ENCODE measurements around the gene TMEM131L.

The TMEM131L gene

DNA sequence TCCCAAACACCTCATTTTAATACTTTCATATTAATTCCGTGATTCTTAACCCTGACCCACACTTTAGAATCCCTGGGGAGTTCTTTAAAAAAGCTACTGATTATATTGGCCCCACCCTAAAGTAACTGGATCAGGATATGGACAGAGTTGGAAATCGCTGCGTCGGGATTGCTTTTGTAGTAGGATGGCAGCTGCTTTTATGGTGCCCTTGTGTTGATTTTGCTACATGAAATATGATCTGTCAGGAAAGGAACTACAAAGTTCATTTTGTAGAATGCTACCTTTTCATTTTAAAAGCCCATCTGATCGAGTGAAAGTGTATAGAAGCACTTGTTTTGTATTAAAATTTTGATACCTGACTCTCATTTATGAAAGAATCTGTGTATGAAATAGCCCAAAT lies 43.6 kb downstream of the TMEM131L start:
- peak; percentile 16 for DNase-seq

DNA sequence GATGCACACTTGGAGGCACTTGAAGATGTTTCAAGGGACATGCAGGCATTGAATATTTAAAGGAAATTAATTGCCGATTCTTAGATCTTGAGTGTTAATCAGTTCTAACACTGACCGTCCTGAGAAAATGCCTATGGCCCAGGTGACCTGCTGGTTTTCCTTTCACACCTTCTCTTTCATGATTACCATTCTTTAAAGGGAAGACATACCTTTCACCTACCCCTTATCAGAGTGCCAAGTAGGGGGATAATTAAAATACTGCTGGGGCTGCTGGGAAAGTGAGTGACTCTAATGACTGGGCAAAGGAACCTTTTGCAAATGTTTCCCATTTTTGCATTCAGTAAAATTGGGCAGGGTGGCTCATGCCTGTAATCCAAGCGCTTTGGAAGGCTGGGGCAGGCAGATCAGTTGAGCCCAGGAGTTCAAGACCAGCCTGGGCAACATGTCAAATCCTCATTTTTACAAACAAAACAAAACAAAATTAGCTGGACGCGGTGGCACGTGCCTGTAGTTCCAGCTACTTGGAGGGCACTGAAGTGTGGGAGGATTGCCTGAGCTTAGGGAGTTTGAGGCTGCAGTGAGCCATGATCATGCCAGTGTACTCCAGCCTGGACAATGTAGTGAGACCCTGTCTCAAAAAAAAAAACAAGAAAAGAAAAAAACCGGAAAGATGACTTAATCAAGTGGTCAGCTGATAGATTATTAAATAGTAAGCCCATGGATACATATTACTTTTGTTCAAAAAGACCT lies 44.3 kb downstream of the TMEM131L start:
- DNase-seq: no peak

DNA sequence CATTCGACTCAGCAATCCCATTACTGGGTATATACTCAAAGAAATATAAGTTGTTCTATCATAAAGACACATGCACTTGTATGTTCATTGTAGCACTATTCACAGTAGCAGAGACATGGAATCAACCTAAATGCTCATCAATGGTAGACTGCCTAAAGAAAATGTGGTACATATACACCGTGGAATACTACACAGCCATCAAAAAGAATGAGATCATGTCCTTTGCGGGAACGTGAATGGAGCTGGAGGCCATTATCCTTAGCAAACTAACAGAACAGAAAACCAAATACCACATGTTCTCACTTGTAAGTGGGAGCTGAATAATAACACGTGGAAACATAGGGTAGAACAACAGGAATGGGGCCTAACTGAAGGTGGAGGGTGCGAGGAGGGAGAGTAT lies 44.9 kb downstream of the TMEM131L start:
- no peak for DNase-seq

DNA sequence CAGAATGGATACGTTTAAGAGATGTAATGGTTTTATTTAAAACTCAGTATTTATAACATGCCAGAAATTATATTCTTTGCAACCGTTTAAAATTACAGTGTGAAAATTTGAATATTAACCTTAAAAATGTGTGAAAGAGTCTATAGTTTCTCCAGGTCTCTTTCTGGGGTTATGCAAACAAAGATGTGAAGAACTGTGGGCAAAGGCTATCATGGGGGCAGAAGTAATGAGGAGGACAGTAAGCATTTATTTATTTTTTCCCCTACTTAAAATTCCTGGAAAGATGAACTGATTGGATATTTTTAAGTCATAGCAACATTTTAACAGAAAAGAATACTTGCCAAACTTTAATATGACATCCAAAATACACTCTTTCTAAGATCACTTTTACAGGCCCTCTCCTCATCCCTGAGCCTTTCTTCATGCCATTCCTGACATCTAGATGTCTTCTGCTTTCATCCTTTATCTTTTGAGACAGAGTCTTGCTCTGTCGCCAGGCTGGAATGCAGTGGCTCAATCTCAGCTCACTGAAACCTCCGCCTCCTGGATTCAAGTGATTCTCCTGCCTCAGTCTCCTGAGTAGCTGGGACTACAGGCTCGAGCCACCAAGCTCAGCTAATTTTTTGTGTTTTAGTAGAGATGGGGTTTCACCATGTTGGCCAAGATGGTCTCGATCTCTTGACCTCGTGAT lies 46.1 kb downstream of the TMEM131L start:
- DNase-seq: no peak

DNA sequence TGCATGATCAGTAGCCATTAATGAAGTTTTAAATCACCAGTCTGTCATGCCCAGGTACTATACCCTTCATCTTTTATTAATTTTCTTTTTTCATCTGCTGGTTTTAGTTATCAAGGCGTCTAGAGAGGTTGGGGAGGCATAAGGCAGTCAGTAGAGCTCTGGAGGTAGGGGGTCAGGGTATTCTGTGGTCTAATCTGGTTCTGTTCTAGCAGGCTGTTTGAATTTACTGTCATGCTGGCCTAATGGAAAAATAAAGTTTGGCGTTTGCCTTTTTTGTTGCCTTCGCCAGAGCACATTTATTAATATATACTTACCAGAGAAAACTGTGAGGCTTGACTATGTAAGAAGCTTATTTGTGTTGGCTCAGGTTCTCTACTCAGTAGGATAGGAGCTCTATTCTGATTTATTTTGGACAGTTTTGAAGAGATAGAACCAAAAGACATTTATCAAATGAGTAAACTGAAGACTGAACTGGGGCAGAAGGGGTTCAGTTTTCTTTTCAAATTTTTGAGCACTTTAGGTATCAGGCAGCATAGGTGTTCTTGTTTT lies 46.9 kb downstream of the TMEM131L start:
- no peak for DNase-seq

DNA sequence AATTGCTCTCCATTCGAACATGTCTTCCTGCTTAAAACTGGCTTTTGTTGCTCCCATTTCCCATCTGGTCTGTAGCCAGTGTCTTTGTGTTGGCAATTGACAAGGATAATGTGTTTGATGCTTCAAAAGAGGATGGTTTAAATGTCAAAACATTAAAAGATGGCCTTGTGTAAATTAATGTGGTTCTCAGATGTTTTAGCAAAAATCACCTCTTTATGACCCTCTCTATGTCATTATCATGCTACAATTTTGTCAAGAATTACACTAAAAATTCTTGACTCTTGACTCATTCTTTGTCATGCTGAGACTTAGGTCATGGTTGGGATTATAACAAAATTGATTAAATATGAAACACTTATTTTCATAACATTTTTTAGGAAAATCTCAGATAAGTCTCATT lies 47.4 kb downstream of the TMEM131L start:
- DNase-seq: no peak

DNA sequence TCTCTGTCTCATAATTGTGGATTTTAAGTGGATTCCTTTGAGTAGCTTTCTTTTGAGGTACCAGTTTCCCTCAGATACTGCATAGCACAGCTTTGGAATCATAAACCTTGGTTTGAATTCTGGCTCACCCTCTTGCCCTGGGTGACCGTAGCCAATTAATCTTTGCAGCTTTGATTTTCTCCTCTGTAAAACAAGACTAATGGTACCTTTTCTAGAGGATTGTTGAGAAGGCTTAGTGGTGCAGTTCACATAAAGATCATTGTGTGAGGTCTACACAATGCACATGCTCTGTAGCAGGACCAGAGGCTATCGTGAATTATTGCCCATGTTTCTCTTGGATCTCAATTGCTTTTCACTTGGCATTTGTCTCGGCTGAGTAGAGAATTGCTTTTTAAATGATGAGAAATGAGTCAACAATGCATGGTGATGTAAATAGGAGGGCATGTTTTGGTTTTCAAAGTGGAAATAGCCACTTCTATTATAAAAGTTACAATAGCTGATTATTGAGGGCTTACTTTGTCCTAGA lies 47.9 kb downstream of the TMEM131L start:
- no peak for DNase-seq

DNA sequence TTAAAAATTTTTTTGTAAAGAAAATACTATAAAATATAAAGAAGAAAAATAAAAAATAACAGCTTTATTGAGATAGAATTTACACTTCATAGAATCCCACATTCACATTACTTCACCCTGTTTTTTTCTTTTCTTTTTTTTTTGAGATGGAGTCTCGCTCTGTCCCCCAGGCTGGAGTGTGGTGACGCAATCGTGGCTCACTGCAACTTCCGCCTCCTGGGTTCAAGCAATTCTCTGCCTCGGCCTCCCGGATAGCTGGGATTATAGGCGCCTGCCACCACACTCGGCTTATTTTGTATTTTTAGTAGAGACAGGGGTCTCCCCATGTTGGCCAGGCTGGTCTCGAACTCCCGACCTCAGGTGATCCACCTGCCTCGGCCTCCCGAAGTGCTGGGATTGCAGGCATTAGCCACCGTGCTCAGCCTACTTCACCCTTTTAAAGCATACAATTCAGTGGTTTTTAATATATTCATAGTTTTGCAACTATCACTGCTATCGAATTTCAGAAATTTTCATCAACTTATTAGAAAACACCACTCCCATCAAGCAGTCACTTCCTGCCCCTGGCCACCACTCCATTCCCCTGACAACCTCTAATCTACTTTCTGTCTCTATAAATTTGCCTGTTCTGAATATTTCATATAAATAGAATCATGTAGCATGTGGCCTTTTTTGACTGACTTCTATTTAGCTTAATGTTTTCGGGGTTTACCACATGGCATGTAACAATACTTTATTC lies 48.7 kb downstream of the TMEM131L start:
- DNase-seq: no peak

DNA sequence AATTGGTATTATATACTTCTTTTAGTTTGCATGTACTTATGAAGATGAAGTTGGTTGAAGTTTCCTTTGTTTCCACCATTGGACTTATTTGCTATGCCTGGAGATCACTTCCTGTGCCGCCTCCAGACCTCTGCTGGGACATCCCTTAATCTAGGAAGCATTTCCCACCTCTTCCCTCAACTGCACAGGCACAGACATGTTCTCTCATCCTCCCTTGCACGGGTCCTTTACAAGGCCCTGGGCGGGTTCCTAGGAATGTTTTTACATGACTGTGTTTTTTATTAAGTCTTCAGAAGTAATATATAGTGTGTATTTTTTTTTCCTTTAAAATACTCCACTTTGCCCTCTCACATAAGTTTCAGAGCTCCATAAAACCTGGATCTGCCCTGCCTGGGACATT lies 51.0 kb downstream of the TMEM131L start:
- no peak for DNase-seq

DNA sequence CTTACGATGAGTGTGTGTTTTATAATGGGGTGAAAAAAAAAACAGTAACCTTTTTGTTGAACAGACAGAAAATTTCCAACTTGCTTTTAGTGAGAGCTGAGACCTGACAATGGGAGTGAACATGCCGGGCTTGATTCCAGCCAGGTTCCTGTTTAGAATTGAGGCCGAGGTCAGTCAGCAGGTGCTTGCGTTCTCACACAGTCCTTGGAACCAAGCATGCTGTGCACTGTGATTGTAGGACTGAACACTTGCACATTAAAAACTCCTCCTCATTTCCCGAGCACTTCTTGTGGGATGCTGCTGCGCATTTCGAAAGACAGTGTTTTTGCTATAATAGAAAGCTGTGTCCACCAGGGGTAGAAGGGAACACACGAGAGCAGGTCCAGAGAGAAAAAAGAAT lies 51.8 kb downstream of the TMEM131L start:
- DNase-seq: no peak

DNA sequence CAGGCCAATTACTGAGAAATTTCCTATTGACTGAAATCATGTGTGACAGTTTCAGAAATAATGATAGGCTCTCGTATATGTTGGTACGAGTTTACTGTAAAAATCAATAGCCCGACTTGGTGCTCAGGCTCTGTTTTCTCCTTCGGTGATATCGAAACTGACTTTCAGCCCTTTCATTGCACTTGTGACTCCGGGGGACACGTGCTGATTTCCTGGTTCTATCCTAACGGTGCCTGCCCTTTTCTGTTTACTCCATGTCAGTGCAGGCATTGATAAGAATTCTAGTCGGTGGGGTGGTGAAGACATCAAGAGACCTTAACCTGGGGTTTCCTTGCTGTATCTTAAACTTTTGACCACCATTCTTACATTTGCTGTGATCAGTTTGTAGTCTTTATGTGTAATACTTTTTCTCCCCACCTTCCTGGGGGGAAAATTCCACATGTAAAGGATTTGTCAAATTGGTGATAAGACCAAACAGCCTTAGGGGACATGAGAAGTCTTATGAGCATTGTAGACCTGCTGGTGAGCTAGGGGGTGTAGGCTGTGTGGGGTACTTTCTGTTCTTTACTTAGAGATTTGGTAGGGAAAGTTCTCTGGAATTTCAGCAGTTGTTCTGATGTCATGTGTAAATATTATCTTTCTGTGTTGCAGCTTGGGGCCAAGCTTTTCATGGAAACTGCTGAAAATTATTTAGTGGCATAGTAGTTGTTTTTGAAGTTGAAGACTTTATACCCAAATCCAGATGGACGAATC lies 52.7 kb downstream of the TMEM131L start:
- no peak for DNase-seq

DNA sequence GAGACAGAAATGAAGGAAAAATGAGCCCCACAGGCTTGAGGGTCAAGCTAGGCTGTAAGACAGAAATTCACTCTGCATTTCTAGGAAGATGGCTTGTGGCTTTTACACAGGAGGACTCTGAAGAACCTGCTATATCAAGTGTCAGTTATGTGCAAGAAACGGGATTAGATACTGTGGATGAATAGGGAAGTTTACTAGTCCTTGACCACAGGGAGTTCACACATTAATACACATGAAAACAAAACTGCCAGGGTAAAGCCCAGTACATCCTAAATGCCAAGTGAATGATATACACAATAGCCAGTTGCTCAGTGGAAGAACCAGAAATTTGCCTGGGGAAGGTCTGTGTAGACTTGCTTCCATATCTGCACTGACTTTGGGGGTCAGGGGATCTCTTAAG lies 53.5 kb downstream of the TMEM131L start:
- DNase-seq: no peak

DNA sequence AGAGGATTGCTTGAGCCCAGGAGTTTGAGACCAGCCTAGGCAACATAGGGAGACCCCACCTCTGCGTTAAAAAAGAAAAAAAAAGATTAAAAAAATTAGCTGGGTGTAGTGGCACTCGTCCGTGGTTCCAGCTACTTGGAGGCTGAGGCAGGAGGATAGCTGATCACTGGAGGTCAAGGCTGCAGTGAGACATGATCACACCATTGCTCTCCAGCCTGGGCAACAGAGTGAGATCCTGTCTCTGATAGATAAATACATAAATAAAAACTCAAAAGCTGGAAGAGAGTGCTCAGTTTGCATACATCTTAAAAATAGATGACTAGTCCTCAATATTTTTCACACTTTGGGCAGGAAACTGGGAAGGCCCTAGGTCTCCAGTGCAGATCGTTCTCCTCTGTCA lies 54.1 kb downstream of the TMEM131L start:
- no peak for DNase-seq

DNA sequence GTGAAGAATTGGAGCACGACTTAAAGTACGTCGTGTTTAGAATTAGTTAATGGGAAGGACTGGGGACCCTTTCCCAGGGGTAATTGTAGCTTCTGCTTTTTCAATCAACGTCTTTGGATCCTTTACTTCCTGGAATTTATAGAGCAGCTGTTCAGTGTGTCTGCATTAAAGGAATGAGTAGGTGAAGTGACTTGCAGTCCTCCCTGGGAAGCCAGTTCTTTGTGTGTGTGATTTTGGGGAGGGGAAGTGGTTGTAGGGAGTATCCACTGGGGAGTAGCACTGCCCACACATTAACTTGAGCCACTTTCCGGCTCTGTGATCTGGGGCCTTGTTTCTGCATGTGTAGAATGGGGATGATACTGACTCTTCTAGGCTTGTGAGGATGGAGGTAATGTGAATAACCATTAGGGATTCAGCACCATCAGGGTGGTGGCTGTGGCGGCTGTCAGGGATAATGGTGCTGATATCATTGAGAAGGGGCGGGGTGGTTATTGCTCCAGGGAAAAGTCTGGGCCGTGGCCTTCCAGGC lies 54.7 kb downstream of the TMEM131L start:
- DNase-seq: no peak

DNA sequence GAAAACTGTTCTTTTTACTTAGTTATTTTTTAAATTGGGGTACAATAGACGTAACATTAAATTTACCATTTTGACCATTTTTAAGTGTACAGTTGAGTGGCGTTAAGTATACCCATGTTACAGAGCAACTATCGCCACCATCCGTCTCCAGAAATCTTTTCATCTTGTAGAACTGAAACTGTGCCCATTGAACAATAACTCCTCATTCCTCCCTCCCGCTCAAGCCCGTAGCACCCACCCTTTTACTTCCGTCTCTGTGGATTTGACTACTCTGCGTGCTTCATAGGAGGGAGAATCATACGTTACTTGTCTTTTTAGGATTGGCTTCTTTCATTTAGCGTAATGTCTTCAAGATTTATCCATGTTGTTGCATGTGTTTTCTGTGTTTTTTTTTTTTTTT lies 55.3 kb downstream of the TMEM131L start:
- DNase-seq: no peak

DNA sequence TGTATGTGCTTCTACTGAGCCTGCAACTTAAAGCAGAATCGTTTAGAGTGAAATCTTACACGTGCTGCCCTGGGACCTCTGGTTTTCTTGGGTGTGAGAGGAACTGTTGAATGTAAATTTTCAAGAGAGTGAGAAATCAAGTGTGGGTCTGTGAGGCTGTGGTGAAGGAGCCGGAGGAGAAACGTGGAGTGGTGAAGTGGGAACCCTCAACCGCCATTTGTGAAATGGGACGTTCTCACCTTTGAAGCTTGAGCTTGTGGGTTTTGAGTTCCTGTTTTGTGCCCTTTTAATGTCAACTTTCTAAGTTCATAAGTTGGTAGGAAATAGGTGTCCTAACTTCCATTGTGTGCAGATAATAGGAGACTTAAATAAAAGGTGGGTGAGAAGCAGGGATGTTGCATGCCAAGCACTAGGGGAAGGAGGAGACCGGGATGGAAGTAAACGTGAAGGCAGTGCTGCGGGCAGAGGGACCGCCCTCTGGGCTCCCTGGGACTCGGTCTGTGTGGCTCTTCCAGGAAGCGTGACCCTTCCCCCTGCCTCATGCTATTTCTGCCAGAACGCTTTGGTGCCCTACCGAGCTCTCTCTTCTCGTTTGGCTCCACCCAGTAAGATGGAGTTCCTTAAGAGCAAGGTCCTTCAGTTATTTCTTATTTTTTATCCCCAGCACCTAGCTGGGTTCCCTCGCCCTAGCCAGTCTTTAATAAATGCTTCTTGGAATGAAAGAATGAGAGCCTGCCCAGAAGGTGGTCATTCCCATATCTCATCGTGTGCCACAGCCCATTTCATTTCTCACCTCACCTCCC lies 56.0 kb downstream of the TMEM131L start:
- DNase-seq: no peak

DNA sequence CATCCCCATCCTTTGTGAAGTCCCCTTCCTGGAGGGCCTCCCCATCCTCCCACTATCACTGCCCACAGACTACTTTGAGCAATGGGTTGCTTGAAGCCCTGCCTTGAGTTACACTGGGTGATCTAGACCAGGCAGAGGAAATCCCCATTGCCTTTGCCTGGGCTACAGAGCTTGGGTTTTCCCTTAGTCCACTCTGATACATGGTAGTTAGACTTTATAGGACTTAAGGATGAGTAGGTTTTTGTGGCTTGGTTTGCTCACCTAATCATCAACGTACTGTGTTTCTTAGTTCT lies 56.6 kb downstream of the TMEM131L start:
- no peak for DNase-seq

DNA sequence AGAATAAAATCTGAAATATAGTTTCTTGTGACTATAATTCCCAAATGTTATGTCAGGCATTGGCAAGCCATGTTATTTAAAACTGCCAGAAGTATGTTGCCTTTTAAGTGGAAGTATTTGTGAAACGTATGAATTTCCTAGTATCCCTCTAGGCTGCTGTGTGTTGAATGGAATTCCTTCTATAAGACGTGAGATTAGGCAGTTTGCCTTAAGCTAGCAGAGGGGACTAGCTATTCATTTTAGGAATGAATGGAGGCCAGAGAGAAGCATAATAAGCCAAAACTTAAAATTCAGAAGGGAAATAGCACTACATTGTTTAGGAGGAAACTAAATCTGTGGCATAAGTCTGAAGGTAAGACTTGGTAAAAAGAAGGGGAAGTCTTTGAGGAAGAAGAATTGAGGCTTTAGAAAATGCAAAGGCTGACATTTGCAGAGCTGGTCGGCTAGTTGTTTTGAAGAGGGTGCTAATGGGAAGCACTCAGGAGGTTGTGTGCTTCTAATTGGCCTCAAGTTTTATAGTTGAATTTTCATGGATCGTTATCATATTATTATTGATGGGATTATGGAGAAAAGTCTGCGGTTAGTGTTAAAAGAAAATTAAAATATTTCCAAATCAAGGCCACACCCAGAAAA lies 57.1 kb downstream of the TMEM131L start:
- DNase-seq: no peak

DNA sequence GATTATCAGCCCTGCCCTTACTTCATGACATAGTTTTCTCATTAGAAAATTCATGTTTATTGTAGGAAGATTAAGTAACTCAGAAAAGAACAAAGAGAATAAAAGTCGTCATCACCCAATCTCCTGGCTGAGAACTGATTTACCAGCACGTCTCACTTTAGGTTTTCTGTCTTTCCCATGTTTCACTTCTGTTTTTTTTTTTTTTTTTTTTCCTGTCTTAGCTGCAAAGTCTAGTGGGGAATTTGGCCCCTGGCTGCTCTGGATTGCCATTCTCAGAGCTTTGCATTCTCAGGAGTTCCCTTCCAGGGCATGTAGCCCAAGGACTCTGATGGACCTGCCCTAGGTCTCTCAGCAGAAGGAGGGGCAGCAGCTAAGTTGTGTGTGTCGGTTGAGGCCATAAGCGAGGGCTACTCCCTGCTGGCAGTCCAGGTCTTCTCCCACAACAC lies 57.8 kb downstream of the TMEM131L start:
- DNase-seq: no peak

DNA sequence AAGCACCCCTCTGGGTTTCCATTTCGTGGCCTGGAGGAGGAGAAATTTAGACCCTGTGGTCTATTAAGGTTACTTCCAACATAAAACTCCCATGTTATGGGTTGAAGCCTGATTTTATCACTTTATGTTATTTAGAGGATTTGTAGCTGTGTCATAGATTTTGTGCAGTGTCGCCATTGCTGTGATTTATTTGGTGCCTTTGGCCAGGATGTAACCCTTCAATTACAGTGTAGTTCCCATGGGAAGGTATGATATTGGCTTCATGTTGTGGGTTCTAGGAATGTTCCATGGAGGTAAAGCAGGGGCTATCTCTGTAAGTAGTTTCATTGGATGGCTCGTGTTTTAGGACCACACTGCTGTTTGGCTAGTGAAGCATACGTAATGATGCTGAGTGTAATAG lies 58.5 kb downstream of the TMEM131L start:
- no peak for DNase-seq

DNA sequence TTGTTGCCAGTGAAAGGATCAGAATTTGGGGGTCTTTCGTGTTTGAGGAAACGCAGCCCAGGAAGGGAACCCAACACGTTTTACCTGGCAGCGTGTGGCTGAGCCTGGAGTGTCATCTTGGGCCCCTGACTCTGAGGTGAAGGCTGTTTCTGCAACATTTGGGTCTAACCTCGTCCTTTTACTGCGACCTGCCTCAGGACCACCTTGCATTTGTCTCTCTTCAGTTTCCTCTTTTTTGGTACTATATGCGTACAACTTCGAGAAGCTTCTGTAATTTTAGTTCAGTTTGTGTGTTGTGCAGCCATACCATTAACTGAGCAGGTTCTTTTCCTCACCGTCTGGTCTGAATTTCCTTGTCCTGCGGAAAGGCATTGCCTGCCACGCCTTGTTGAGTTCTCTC lies 61.5 kb downstream of the TMEM131L start:
- DNase-seq: no peak

Measured in NCI-H146 (cell line).